ENCODE measurements around the gene SMIM10. TPM values are rescaled to one million over a fixed set of nuclear protein-coding genes. Genes with fewer than 3 reads are reported as not detected.
"Not testable (repeated sequence)": the region's sequence is repeated elsewhere in the genome, so short reads cannot be mapped to it uniquely, and the experiment has no call there.

Gene SMIM10
- polyA plus RNA-seq, result 2.8 TPM
- long read RNA-seq, donor 1, result 0 reads
- long read RNA-seq, donor 2, transcript SMIM10-201 (1 exons, 1,536 nt), result major isoform, 6 of 6 reads
- long read RNA-seq, donor 2, partial matches to known transcripts, result 0 of 6 reads
- long read RNA-seq, donor 2, other reads (novel, unspliced or antisense), result 0 of 6 reads
- long read RNA-seq, donor 3, transcript SMIM10-201 (1 exons, 1,536 nt), result major isoform, 8 of 8 reads
- long read RNA-seq, donor 3, partial matches to known transcripts, result 0 of 8 reads
- long read RNA-seq, donor 3, other reads (novel, unspliced or antisense), result 0 of 8 reads
- long read RNA-seq, donor 4, result 0 reads
- long read RNA-seq, donor 5, partial matches to known transcripts, result 0 of 3 reads
- long read RNA-seq, donor 5, other reads (novel, unspliced or antisense), result 0 of 3 reads
- long read RNA-seq, donor 6, transcript SMIM10-201 (1 exons, 1,536 nt), result major isoform, 5 of 5 reads
- long read RNA-seq, donor 6, partial matches to known transcripts, result 0 of 5 reads
- long read RNA-seq, donor 6, other reads (novel, unspliced or antisense), result 0 of 5 reads
- long read RNA-seq, donor 7, partial matches to known transcripts, result 0 of 3 reads
- long read RNA-seq, donor 7, other reads (novel, unspliced or antisense), result 0 of 3 reads
- long read RNA-seq, donor 8, partial matches to known transcripts, result 0 of 4 reads
- long read RNA-seq, donor 8, other reads (novel, unspliced or antisense), result 0 of 4 reads
- long read RNA-seq, donor 9, partial matches to known transcripts, result 0 of 1 reads
- long read RNA-seq, donor 9, other reads (novel, unspliced or antisense), result 0 of 1 reads
- long read RNA-seq, donor 10, transcript SMIM10-201 (1 exons, 1,536 nt), result major isoform, 6 of 6 reads
- long read RNA-seq, donor 10, partial matches to known transcripts, result 0 of 6 reads
- long read RNA-seq, donor 10, other reads (novel, unspliced or antisense), result 0 of 6 reads
- long read RNA-seq, donor 11, partial matches to known transcripts, result 0 of 2 reads
- long read RNA-seq, donor 11, other reads (novel, unspliced or antisense), result 0 of 2 reads

DNA sequence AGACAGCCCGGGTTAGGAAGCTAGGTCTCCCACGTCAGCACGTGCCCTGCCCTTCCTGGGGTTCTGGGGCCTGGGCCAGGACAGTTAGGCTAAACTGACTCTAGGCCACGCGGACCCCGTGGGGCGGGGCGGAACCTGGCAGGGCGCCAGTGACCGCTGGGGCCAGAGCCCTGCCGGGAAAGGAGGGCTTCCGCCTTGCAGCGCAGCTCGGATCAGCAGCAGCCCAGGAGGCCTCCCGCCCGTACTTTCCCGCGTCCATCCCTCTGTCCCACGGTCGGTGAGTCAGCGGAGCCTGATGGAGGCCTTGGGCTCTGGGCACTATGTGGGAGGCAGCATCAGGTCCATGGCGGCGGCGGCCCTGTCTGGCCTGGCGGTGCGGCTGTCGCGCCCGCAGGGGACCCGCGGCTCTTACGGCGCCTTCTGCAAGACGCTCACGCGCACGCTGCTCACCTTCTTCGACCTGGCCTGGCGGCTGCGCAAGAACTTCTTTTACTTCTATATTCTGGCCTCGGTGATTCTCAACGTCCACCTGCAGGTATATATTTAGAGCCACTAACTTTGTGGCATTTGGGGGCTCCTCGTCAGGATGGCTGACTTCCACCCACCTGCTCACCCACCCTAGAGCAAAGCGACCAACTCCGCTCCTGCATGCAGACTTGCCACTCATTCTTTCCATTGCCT lies at the start of gene SMIM10:
SMIM10 (plus strand) TSS at position 191 of the 681 bp plus-strand sequence; CDS start at position 296, 105 bp downstream.
- no CpG with 5 or more reads among the region's 45 CpGs for WGBS (ENCODE audit: insufficient coverage, low lambda C conversion rate)
- no peaks in the 10 kb centered on the region for H3K36me3 ChIP-seq (ENCODE audit: control insufficient read depth, insufficient read depth, low read length)
- no peaks in the 10 kb centered on the region for H3K9me3 ChIP-seq (ENCODE audit: control insufficient read depth, low read depth, low read length)
- no peak within 1 kb of the TSS for H3K27ac ChIP-seq (ENCODE audit: low read length)
- peak within 1 kb of the TSS; percentile 39 for H3K4me3 ChIP-seq (ENCODE audit: low read length)
- no peaks in the 10 kb centered on the region for H3K4me1 ChIP-seq (ENCODE audit: control insufficient read depth, insufficient read depth, low read length)
- H3K27me3 ChIP-seq (ENCODE audit: control insufficient read depth, insufficient read depth, low read length), result peaks cover 3% of the 10 kb centered on the region
- peak; percentile 54 to 65 for DNase-seq

DNA sequence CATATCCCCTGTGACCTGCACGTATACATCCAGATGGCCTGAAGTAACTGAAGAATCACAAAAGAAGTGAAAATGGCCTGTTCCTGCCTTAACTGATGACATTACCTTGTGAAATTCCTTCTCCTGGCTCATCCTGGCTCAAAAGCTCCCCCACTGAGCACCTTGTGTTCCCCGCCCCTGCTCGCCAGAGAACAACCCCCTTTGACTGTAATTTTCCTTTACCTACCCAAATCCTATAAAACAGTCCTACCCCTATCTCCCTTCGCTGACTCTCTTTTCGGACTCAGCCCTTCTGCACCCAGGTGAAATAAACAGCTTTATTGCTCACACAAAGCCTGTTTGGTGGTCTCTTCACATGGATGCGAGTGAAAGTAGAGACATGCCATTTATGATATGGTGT lies 44.4 kb upstream of the SMIM10 start:
- not testable (repeated sequence) for DNase-seq; H3K36me3 ChIP-seq (ENCODE audit: control insufficient read depth, insufficient read depth, low read length); H3K27ac ChIP-seq (ENCODE audit: low read length); H3K9me3 ChIP-seq (ENCODE audit: control insufficient read depth, low read depth, low read length); H3K4me3 ChIP-seq (ENCODE audit: low read length); H3K27me3 ChIP-seq (ENCODE audit: control insufficient read depth, insufficient read depth, low read length)
- H3K4me1 ChIP-seq (ENCODE audit: control insufficient read depth, insufficient read depth, low read length), result peaks cover 16% of the 10 kb centered on the region
- no CpG with 5 or more reads among the region's 6 CpGs for WGBS (ENCODE audit: insufficient coverage, low lambda C conversion rate)

DNA sequence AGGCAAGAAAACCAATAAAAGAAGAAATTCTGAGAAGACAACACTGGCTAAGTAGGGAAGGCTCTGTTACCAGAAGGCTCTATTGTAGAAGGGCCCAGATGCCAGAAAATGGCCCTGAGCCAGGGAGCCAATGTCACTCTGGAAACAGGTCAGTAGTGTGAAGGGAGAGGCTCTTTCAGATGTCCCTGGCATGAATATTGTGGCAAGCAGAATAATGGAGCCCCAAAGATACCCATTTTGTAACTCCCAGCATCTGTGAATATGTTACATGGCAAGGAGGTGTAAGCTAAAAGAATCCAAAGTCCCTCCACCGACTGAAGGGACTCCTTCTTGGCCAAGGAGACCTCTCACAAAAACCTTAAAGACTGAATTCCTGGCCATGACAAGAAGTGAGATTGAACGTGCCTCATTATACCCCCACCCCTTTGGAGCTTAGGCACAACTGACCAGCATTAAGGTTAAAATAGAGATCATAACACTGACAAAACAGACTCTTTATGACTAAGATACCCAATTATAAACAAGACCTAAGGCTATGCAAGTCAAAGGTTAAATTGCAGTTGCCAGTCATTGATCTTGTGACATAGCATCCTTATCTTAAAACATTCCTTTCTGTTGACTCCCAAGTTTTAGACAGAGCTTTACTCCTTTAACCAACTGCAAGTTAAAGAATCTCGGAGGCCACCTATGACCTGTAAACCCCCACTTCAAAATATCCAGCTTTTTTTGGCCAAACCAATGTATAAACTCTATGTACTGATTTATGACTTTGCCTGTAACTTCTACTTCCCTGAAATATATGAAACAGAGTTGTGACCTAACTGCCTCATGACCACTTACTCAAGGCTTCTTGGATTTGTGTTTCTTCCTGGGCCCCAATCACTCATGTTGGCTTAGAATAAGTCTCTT lies 42.2 kb upstream of the SMIM10 start:
- Histone ChIP-seq H3K4me3 (ENCODE audit: low read length) (no peak overlapping the region), H3K27ac (ENCODE audit: low read length) (peak overlapping the region; percentile 76), H3K4me1 (ENCODE audit: control insufficient read depth, insufficient read depth, low read length) (peaks cover 18% of the 10 kb centered on the region), H3K36me3 (ENCODE audit: control insufficient read depth, insufficient read depth, low read length) (no peaks in the 10 kb centered on the region), H3K9me3 (ENCODE audit: control insufficient read depth, low read depth, low read length) (no peaks in the 10 kb centered on the region), H3K27me3 (ENCODE audit: control insufficient read depth, insufficient read depth, low read length) (no peaks in the 10 kb centered on the region)
- DNase-seq, result peak; percentile 51 to 78
- whole genome bisulfite sequencing (ENCODE audit: insufficient coverage, low lambda C conversion rate), result no CpG with 5 or more reads among the region's 3 CpGs

DNA sequence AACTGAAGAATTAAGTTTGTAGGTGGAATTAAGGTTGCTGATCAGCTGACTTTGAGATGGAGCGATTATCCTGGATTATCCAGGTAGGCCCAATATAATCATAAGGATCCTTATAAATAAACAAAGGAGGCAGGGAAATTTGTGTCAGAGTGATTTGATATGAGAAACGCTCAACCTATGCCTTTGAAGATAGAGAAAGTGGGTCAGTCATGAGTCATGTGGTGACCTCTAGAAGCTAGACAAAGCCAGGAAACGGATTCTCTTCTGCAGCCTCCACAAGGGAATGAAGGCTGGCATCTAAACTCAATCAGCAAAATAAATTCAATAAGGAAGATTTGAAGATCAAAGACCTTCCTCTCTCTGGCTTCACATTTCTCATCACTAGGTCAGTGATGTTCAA lies 41.5 kb upstream of the SMIM10 start:
- peaks cover 15% of the 10 kb centered on the region for H3K4me1 ChIP-seq (ENCODE audit: control insufficient read depth, insufficient read depth, low read length)
- H3K36me3 ChIP-seq (ENCODE audit: control insufficient read depth, insufficient read depth, low read length), result no peaks in the 10 kb centered on the region
- WGBS (ENCODE audit: insufficient coverage, low lambda C conversion rate), result no CpG with 5 or more reads among the region's 3 CpGs
- peak; percentile 10 to 33 for DNase-seq
- peak overlapping the region; percentile 76 for H3K27ac ChIP-seq (ENCODE audit: low read length)
- no peaks in the 10 kb centered on the region for H3K9me3 ChIP-seq (ENCODE audit: control insufficient read depth, low read depth, low read length)
- no peak overlapping the region for H3K4me3 ChIP-seq (ENCODE audit: low read length)
- no peaks in the 10 kb centered on the region for H3K27me3 ChIP-seq (ENCODE audit: control insufficient read depth, insufficient read depth, low read length)

DNA sequence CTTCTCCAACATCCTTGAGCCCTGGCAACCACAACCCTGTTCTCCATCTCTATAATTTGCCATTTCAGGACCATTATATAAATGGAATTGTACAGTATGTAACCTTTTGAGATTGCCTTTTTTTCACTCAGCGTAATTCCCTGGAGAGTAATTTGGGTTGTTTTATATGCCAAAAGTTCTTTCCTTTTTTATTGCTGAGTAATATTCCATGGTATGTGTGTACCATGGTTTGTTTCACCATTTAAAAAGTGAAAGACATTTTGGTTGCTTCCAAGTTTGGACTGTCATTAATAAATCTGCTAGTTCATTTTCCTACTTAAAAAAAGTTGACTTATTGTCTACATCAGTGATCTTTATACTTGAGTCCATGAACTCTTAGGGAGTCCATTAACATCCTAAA lies 33.0 kb upstream of the SMIM10 start:
- H3K4me1 ChIP-seq (ENCODE audit: control insufficient read depth, insufficient read depth, low read length), result no peaks in the 10 kb centered on the region
- no peaks in the 10 kb centered on the region for H3K27me3 ChIP-seq (ENCODE audit: control insufficient read depth, insufficient read depth, low read length)
- no peak for DNase-seq
- no peaks in the 10 kb centered on the region for H3K36me3 ChIP-seq (ENCODE audit: control insufficient read depth, insufficient read depth, low read length)
- no CpG with 5 or more reads among the region's 1 CpG for WGBS (ENCODE audit: insufficient coverage, low lambda C conversion rate)
- H3K4me3 ChIP-seq (ENCODE audit: low read length), result no peak overlapping the region
- H3K9me3 ChIP-seq (ENCODE audit: control insufficient read depth, low read depth, low read length), result no peaks in the 10 kb centered on the region
- no peak overlapping the region for H3K27ac ChIP-seq (ENCODE audit: low read length)

DNA sequence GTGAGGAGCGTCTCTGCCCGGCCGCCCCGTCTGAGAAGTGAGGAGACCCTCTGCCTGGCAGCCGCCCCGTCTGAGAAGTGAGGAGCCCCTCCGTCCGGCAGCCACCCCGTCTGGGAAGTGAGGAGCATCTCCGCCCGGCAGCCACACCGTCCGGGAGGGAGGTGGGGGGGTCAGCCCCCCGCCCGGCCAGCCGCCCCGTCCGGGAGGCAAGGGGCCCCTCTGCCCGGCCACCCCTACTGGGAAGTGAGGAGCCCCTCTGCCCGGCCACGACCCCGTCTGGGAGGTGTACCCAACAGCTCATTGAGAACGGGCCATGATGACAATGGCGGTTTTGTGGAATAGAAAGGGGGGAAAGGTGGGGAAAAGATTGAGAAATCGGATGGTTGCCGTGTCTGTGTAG lies 30.4 kb upstream of the SMIM10 start:
- no CpG with 5 or more reads among the region's 26 CpGs for WGBS (ENCODE audit: insufficient coverage, low lambda C conversion rate)
- not testable (repeated sequence) for H3K36me3 ChIP-seq (ENCODE audit: control insufficient read depth, insufficient read depth, low read length); H3K27me3 ChIP-seq (ENCODE audit: control insufficient read depth, insufficient read depth, low read length); H3K9me3 ChIP-seq (ENCODE audit: control insufficient read depth, low read depth, low read length); H3K4me3 ChIP-seq (ENCODE audit: low read length); H3K27ac ChIP-seq (ENCODE audit: low read length); DNase-seq; H3K4me1 ChIP-seq (ENCODE audit: control insufficient read depth, insufficient read depth, low read length)

DNA sequence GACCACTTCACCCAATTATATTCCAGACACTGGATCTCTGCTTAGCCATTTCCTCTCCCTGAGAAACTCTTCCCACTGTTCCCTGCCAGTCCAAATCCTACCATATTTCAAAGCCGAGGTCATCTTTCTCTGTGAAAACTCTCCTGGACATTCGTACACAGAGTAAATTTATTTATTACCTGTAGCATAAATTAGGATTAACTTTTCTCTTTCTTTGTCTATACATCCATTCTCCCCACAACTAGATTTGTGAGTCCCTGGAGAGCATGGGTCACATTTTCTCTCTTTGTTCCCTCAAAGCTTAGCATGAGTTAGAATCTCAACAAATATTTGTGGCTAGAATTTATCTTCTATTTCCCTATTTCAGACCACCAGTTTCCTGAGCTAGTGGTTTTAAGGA lies 27.8 kb upstream of the SMIM10 start:
- Histone ChIP-seq H3K36me3 (ENCODE audit: control insufficient read depth, insufficient read depth, low read length) (no peaks in the 10 kb centered on the region), H3K4me3 (ENCODE audit: low read length) (no peak overlapping the region), H3K27me3 (ENCODE audit: control insufficient read depth, insufficient read depth, low read length) (no peaks in the 10 kb centered on the region), H3K27ac (ENCODE audit: low read length) (no peak overlapping the region), H3K9me3 (ENCODE audit: control insufficient read depth, low read depth, low read length) (no peaks in the 10 kb centered on the region), H3K4me1 (ENCODE audit: control insufficient read depth, insufficient read depth, low read length) (no peaks in the 10 kb centered on the region)
- no peak for DNase-seq
- WGBS (ENCODE audit: insufficient coverage, low lambda C conversion rate), result no CpG with 5 or more reads among the region's 2 CpGs

DNA sequence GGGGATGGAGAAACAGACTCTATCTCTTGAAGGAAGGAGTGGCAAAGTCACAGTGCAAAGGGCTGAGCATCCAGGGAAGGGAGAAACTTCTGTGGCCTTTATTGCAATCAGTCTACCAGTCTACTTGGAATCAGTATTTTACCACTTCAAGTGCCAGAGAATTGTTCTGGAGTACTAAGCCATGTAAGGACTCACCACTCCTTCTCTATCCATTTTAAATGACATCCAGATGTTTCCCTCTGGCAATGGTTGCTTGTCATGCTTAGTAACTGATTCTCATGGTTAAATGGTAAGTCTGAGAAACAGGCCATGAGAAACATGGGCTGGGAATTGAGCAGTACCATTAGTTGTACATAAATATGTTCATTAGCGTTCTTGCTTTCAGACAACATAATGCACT lies 21.1 kb upstream of the SMIM10 start:
- no peak overlapping the region for H3K4me3 ChIP-seq (ENCODE audit: low read length)
- H3K4me1 ChIP-seq (ENCODE audit: control insufficient read depth, insufficient read depth, low read length), result no peaks in the 10 kb centered on the region
- no CpG with 5 or more reads among the region's 1 CpG for WGBS (ENCODE audit: insufficient coverage, low lambda C conversion rate)
- DNase-seq, result no peak
- no peaks in the 10 kb centered on the region for H3K9me3 ChIP-seq (ENCODE audit: control insufficient read depth, low read depth, low read length)
- H3K27me3 ChIP-seq (ENCODE audit: control insufficient read depth, insufficient read depth, low read length), result no peaks in the 10 kb centered on the region
- H3K27ac ChIP-seq (ENCODE audit: low read length), result no peak overlapping the region
- H3K36me3 ChIP-seq (ENCODE audit: control insufficient read depth, insufficient read depth, low read length), result no peaks in the 10 kb centered on the region

DNA sequence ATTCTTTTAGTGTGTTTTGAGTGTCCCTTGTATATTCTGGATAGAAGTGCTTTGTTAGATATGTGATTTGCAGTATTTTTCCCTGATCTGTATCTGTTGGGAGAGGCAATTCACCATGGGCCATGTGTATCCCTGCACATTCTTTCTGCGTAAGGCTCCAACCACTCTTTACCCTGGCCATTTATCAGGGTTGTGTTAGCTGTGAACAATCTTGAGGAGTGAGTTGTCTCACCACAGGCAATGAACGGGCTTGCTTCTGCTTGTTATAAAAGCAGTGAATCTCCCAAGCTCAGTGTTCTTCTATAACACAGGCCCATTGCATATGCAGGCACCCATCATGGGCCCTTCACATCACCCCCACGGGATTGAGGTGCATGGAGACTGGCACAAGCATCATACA lies 18.9 kb upstream of the SMIM10 start:
- no CpG with 5 or more reads among the region's 3 CpGs for WGBS (ENCODE audit: insufficient coverage, low lambda C conversion rate)
- H3K27me3 ChIP-seq (ENCODE audit: control insufficient read depth, insufficient read depth, low read length), result no peaks in the 10 kb centered on the region
- no peak overlapping the region for H3K4me3 ChIP-seq (ENCODE audit: low read length)
- no peaks in the 10 kb centered on the region for H3K4me1 ChIP-seq (ENCODE audit: control insufficient read depth, insufficient read depth, low read length)
- no peak for DNase-seq
- H3K36me3 ChIP-seq (ENCODE audit: control insufficient read depth, insufficient read depth, low read length), result no peaks in the 10 kb centered on the region
- H3K9me3 ChIP-seq (ENCODE audit: control insufficient read depth, low read depth, low read length), result no peaks in the 10 kb centered on the region
- no peak overlapping the region for H3K27ac ChIP-seq (ENCODE audit: low read length)

Measured in large intestine (tissue), 12 donors.